ENCODE data around the gene ZNF175. TPM values are rescaled to one million over a fixed set of nuclear protein-coding genes. Genes with fewer than 3 reads are reported as not detected.

Gene ZNF175
- total and polyA plus RNA-seq, 10 of the 15 experiments (the other 5 are each of a cell fraction or from before 2014, with no cell fraction given), result 1.5 to 12.0 (median 4.1) TPM

DNA sequence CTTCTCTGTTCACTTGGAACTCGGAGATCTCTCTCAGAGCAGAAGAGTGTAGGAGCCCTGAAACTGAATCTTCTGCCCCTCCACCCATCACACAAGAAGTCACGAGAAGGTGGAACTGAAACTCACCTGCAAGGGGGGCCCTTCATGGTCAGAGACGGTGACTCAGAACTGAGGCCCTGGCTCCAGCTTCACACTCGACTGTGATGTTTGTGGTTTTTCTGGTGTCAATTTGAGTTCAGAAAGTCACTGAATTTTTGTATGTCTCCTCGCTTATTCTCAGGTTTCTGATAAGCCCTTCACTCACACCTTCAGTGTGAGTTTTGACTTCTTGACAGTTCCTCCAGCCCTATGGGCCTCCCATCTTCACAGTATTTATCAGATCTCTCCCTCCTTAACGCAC, 36.0 kb downstream of the ZNF175 start (continued):
- TF ChIP-seq, protein P1, sequence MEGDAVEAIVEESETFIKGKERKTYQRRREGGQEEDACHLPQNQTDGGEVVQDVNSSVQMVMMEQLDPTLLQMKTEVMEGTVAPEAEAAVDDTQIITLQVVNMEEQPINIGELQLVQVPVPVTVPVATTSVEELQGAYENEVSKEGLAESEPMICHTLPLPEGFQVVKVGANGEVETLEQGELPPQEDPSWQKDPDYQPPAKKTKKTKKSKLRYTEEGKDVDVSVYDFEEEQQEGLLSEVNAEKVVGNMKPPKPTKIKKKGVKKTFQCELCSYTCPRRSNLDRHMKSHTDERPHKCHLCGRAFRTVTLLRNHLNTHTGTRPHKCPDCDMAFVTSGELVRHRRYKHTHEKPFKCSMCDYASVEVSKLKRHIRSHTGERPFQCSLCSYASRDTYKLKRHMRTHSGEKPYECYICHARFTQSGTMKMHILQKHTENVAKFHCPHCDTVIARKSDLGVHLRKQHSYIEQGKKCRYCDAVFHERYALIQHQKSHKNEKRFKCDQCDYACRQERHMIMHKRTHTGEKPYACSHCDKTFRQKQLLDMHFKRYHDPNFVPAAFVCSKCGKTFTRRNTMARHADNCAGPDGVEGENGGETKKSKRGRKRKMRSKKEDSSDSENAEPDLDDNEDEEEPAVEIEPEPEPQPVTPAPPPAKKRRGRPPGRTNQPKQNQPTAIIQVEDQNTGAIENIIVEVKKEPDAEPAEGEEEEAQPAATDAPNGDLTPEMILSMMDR (IDR thresholded peaks at IDR 0.05 in 2 of 3, conservative IDR thresholded peaks at IDR 0.05 in 1 of 3; ENCODE audit: control insufficient read depth in 2 of 3, extremely low read depth in 1 of 3, insufficient read depth in 1 of 3, low read depth in 3 of 3, low read length in 3 of 3), result no peak
- TF ChIP-seq GABPA (IDR thresholded peaks at IDR 0.05; ENCODE audit: low read depth) (0 out of 2 replicates have a peak, but pooled peaks have one; percentile 57), POLR2AphosphoS5 (IDR thresholded peaks at IDR 0.05; ENCODE audit: low read length) (no peak), SIN3A (IDR thresholded peaks at IDR 0.05; ENCODE audit: low read depth, low read length) (no peak), MEF2B (IDR thresholded peaks at IDR 0.05; ENCODE audit: partially characterized antibody, poor library complexity, severe bottlenecking) (peak; percentile 69), BCL11A (IDR thresholded peaks at IDR 0.05; ENCODE audit: low read depth, low read length) (peak; percentile 98), KLF5 (IDR thresholded peaks at IDR 0.05; ENCODE audit: partially characterized antibody) (peak; percentile 53), BRCA1 (IDR thresholded peaks at IDR 0.05; ENCODE audit: low read depth, low read length) (no peak), CBX5 (IDR thresholded peaks at IDR 0.05; ENCODE audit: low read depth) (peak; percentile 95), RAD51 (IDR thresholded peaks at IDR 0.05) (peak; percentile 44; the same call in 1 of the 2 replicates), GATAD2B (conservative IDR thresholded peaks at IDR 0.05; ENCODE audit: low read depth) (0 out of 2 replicates have a peak, but pooled peaks have one; percentile 68), LARP7 (IDR thresholded peaks at IDR 0.05) (no peak), CREB1 (IDR thresholded peaks at IDR 0.05; ENCODE audit: low read depth) (peak; percentile 72), TBL1XR1 (IDR thresholded peaks at IDR 0.05; ENCODE audit: low read depth, low read length) (peak; percentile 98), NRF1 (conservative IDR thresholded peaks at IDR 0.05; ENCODE audit: low read depth, low read length) (no peak), JUNB (IDR thresholded peaks at IDR 0.05) (peak; percentile 94), TAF1 (IDR thresholded peaks at IDR 0.05; ENCODE audit: borderline replicate concordance, low read depth, low read length) (peak; percentile 40; the same call in 1 of the 2 replicates), SUPT20H (IDR thresholded peaks at IDR 0.05; ENCODE audit: borderline replicate concordance, control insufficient read depth, low read depth, low read length) (no peak), RELA (IDR thresholded peaks at IDR 0.05; ENCODE audit: borderline replicate concordance, partially characterized antibody) (no peak), IRF4 (IDR thresholded peaks at IDR 0.05; ENCODE audit: low read depth, low read length) (peak; percentile 99), DPF2 (IDR thresholded peaks at IDR 0.05) (peak; percentile 98), PML (IDR thresholded peaks at IDR 0.05; ENCODE audit: low read length) (peak; percentile 90), ZSCAN29 (IDR thresholded peaks at IDR 0.05) (peak; percentile 57; the same call in 1 of the 2 replicates), ZNF384 (IDR thresholded peaks at IDR 0.05; ENCODE audit: borderline replicate concordance, low read depth, low read length) (no peak)
- TF ChIP-seq, protein P2, sequence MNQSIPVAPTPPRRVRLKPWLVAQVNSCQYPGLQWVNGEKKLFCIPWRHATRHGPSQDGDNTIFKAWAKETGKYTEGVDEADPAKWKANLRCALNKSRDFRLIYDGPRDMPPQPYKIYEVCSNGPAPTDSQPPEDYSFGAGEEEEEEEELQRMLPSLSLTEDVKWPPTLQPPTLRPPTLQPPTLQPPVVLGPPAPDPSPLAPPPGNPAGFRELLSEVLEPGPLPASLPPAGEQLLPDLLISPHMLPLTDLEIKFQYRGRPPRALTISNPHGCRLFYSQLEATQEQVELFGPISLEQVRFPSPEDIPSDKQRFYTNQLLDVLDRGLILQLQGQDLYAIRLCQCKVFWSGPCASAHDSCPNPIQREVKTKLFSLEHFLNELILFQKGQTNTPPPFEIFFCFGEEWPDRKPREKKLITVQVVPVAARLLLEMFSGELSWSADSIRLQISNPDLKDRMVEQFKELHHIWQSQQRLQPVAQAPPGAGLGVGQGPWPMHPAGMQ (IDR thresholded peaks at IDR 0.05; ENCODE audit: borderline replicate concordance), result 0 out of 2 replicates have a peak, but pooled peaks have one; percentile 20
- TF ChIP-seq, protein P3, sequence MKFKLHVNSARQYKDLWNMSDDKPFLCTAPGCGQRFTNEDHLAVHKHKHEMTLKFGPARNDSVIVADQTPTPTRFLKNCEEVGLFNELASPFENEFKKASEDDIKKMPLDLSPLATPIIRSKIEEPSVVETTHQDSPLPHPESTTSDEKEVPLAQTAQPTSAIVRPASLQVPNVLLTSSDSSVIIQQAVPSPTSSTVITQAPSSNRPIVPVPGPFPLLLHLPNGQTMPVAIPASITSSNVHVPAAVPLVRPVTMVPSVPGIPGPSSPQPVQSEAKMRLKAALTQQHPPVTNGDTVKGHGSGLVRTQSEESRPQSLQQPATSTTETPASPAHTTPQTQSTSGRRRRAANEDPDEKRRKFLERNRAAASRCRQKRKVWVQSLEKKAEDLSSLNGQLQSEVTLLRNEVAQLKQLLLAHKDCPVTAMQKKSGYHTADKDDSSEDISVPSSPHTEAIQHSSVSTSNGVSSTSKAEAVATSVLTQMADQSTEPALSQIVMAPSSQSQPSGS (IDR thresholded peaks at IDR 0.05; ENCODE audit: low read length), result peak; percentile 96
- TF ChIP-seq, protein P4, sequence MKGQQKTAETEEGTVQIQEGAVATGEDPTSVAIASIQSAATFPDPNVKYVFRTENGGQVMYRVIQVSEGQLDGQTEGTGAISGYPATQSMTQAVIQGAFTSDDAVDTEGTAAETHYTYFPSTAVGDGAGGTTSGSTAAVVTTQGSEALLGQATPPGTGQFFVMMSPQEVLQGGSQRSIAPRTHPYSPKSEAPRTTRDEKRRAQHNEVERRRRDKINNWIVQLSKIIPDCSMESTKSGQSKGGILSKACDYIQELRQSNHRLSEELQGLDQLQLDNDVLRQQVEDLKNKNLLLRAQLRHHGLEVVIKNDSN (IDR thresholded peaks at IDR 0.05; ENCODE audit: borderline replicate concordance, extremely low read length, insufficient read depth, low read depth, low read length), result no peak
